Breast epithelium (tissue), 3 donors: ENCODE measurements around the gene CSNK2A1.

Source experiments
- POLR2A ChIP-seq: fragments of 450-650 bp; IDR thresholded peaks from one replicate; pipeline ENCODE4 v1.6.1; 2016; ENCODE audit warnings: antibody characterized with exemption, mild to moderate bottlenecking, moderate library complexity
- TF ChIP-seq, protein P1 (sequence below), 3 donors: fragments of 450-650 bp; IDR thresholded peaks; one replicate each; pipeline ENCODE4 v1.5.1; 2016 to 2017; ENCODE audit warnings: antibody characterized with exemption in 3 of 3, mild to moderate bottlenecking in 3 of 3, moderate library complexity in 3 of 3

- TF ChIP-seq, protein P1, sequence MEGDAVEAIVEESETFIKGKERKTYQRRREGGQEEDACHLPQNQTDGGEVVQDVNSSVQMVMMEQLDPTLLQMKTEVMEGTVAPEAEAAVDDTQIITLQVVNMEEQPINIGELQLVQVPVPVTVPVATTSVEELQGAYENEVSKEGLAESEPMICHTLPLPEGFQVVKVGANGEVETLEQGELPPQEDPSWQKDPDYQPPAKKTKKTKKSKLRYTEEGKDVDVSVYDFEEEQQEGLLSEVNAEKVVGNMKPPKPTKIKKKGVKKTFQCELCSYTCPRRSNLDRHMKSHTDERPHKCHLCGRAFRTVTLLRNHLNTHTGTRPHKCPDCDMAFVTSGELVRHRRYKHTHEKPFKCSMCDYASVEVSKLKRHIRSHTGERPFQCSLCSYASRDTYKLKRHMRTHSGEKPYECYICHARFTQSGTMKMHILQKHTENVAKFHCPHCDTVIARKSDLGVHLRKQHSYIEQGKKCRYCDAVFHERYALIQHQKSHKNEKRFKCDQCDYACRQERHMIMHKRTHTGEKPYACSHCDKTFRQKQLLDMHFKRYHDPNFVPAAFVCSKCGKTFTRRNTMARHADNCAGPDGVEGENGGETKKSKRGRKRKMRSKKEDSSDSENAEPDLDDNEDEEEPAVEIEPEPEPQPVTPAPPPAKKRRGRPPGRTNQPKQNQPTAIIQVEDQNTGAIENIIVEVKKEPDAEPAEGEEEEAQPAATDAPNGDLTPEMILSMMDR (IDR thresholded peaks at IDR 0.05), result no peak
- TF ChIP-seq POLR2A, result no peak
Observed at GRCh38 chr20:432208-432607, 111.4 kb downstream of the CSNK2A1 start.
